K562 (cell line): ENCODE results near the gene TRIM14. TPM values are rescaled to one million over a fixed set of nuclear protein-coding genes. Genes with fewer than 3 reads are reported as not detected.

Experiments used
- AFF1 ChIP-seq, 2 experiments: fragments of 450-650 bp; IDR thresholded peaks; 2 replicates each; pipeline ENCODE4 v1.6.1; 2018; ENCODE audit warnings: mild to moderate bottlenecking in 2 of 2, low read depth in 1 of 2; ENCODE audit not compliant: partially characterized antibody in 2 of 2
- CEBPB ChIP-seq: fragments of 450-650 bp; IDR thresholded peaks from 2 replicates; pipeline ENCODE4 v1.6.1; 2016; ENCODE audit warnings: missing genetic modification characterization, missing compliant biosample characterization
- CHD1 ChIP-seq: fragments of 200-600 bp; sonication (generic); IDR thresholded peaks from one replicate; pipeline ENCODE4 v1.6.1; 2012; ENCODE audit warnings: mild to moderate bottlenecking, moderate library complexity, low read length, inconsistent platforms
- E2F3 ChIP-seq: fragments of 250-450 bp; sonication (Bioruptor Pico); IDR thresholded peaks from 2 replicates; pipeline ENCODE4 v1.4.0; 2020; ENCODE audit warnings: mild to moderate bottlenecking
- ETV1 ChIP-seq: fragments of 450-650 bp; conservative IDR thresholded peaks from 2 replicates; pipeline ENCODE4 v1.6.1; 2016; ENCODE audit warnings: missing genetic modification characterization, control low read depth, low read depth, missing compliant biosample characterization
- NEUROD1 ChIP-seq: fragments of 150-350 bp; IDR thresholded peaks from 2 replicates; pipeline ENCODE4 v1.6.1; 2014; ENCODE audit warnings: borderline replicate concordance, low read length, low read depth; ENCODE audit not compliant: partially characterized antibody
- NUFIP1 ChIP-seq: fragments of 450-650 bp; IDR thresholded peaks from 2 replicates; pipeline ENCODE4 v1.6.1; 2018; ENCODE audit not compliant: partially characterized antibody
- PBX2 ChIP-seq, 2 experiments: IDR thresholded peaks in 1 of 2; conservative IDR thresholded peaks in 1 of 2; 2 replicates each; pipeline ENCODE4 v1.6.1; 2016; ENCODE audit warnings: low read depth in 2 of 2, mild to moderate bottlenecking in 1 of 2, missing compliant biosample characterization in 1 of 2, missing genetic modification characterization in 1 of 2, moderate library complexity in 1 of 2
- POLR3A ChIP-seq: IDR thresholded peaks from 2 replicates; pipeline ENCODE4 v1.6.1; 2011; ENCODE audit warnings: borderline replicate concordance, mild to moderate bottlenecking, moderate library complexity; ENCODE audit not compliant: insufficient read length, insufficient read depth; ENCODE audit errors: extremely low read depth
- PTTG1 ChIP-seq: fragments of 450-650 bp; IDR thresholded peaks from 2 replicates; pipeline ENCODE4 v1.6.1; 2016; ENCODE audit warnings: low read depth, mild to moderate bottlenecking, missing genetic modification characterization, missing compliant biosample characterization
- TCFL5 ChIP-seq: fragments of 250-450 bp; sonication (Bioruptor Pico); conservative IDR thresholded peaks from 2 replicates; pipeline ENCODE4 v1.6.1; 2021; ENCODE audit warnings: mild to moderate bottlenecking, moderate library complexity, matching md5 sums
- THRA ChIP-seq: fragments of 450-650 bp; IDR thresholded peaks from 2 replicates; pipeline ENCODE4 v1.6.1; 2017; ENCODE audit warnings: mild to moderate bottlenecking, moderate library complexity
- ZC3H4 ChIP-seq: sonication (generic); formaldehyde crosslinking; IDR thresholded peaks from 2 replicates; pipeline ENCODE4 v1.9.0; 2021; ENCODE audit warnings: missing genetic modification reagents, borderline replicate concordance
- ZFP1 ChIP-seq: fragments of 450-650 bp; formaldehyde crosslinking; IDR thresholded peaks from 2 replicates; pipeline ENCODE4 v1.4.0; 2020; ENCODE audit warnings: mild to moderate bottlenecking, mixed read lengths
- ZNF347 ChIP-seq: fragments of 450-650 bp; formaldehyde crosslinking; IDR thresholded peaks from 2 replicates; pipeline ENCODE4 v1.4.0; 2020; ENCODE audit warnings: low read depth, mild to moderate bottlenecking, moderate library complexity
- ZNF398 ChIP-seq: fragments of 250-450 bp; sonication (Bioruptor Pico); IDR thresholded peaks from 2 replicates; pipeline ENCODE4 v1.8.0; 2021; ENCODE audit warnings: moderate library complexity, mild to moderate bottlenecking, inconsistent platforms
- ZNF583 ChIP-seq: fragments of 250-450 bp; sonication (Bioruptor Pico); IDR thresholded peaks from 2 replicates; pipeline ENCODE4 v1.4.0; 2020
- ZNF830 ChIP-seq: fragments of 250-450 bp; sonication (Bioruptor Pico); IDR thresholded peaks from 2 replicates; pipeline ENCODE4 v1.5.0; 2021; ENCODE audit warnings: mild to moderate bottlenecking
- polyA plus RNA-seq, 8 experiments: library from polyadenylated mRNA; depleted of rRNA in 4 of 8; stranded (reverse) in 5 of 8; unstranded in 3 of 8; fragments of >200 nt; fragmentation: Nextera tagmentation in 2 of 8; fragmentation: Illumina TruSeq in 1 of 8; extraction: Ambion mirVana in 2 of 8; extraction: Trizol in 1 of 8; gene quantifications; 2 replicates each; pipeline versions ENCODE4 v1.2.1 to v1.2.3, GENCODE V29; 2011 to 2014; ENCODE audit warnings: inconsistent platforms in 1 of 8, missing spikeins in 1 of 8
- total RNA-seq, 7 experiments: library from RNA; depleted of rRNA in 6 of 7; stranded (reverse); fragments of >200 nt in 6 of 7; fragmentation: Illumina TruSeq in 2 of 7; extraction: Trizol in 2 of 7; gene quantifications; 2 replicates each; pipeline versions ENCODE4 v1.2.1 to v1.2.3, GENCODE V29; 2011 to 2021; ENCODE audit warnings: low replicate concordance in 1 of 7

TRIM14 gene
- total and polyA plus RNA-seq, 9 of the 15 experiments (the other 6 are each of a cell fraction or from before 2014, with no cell fraction given): 7.6 to 41.0 (median 17.9) TPM

GRCh38 chr9:98050351-98050750, 68.7 kb downstream of the TRIM14 start (continued):
- TF ChIP-seq ZNF347 (CRISPR knock-in tag): 0 out of 2 replicates have a peak, but pooled peaks have one; percentile 63
- TF ChIP-seq AFF1 (IDR thresholded peaks at IDR 0.05; ENCODE audit: low read depth in 1 of 2, partially characterized antibody in 2 of 2): no peak
- peak; percentile 81; the same call in 1 of the 2 replicates for TF ChIP-seq TCFL5 (CRISPR knock-in tag)
- no peak for TF ChIP-seq CEBPB (tag)
- TF ChIP-seq CHD1: no peak
- TF ChIP-seq POLR3A: no peak
- TF ChIP-seq ETV1 (tag): peak; percentile 64; the same call in 1 of the 2 replicates
- TF ChIP-seq ZNF583 (CRISPR knock-in tag): peak; percentile 93
- peak; percentile 25 for TF ChIP-seq NUFIP1
- TF ChIP-seq PTTG1: peak; percentile 94
- no peak for TF ChIP-seq PBX2 (CRISPR knock-in tag; IDR thresholded peaks at IDR 0.05; ENCODE audit: low read depth)
- peak; percentile 42 for TF ChIP-seq PBX2 (tag; conservative IDR thresholded peaks at IDR 0.05; ENCODE audit: low read depth)
- no peak for TF ChIP-seq ZNF830 (CRISPR knock-in tag)
- peak; percentile 69; the same call in 1 of the 2 replicates for TF ChIP-seq ZFP1 (CRISPR knock-in tag)
- no peak for TF ChIP-seq NEUROD1
- TF ChIP-seq ZNF398 (CRISPR knock-in tag): peak; percentile 81
- peak; percentile 67; the same call in 1 of the 2 replicates for TF ChIP-seq E2F3 (CRISPR knock-in tag)
- TF ChIP-seq ZC3H4 (CRISPR knock-in tag): no peak
- no peak for TF ChIP-seq THRA
